ENCODE results near the gene ZFP91. TPM values are rescaled to one million over a fixed set of nuclear protein-coding genes. Genes with fewer than 3 reads are reported as not detected.

The ZFP91 gene
- polyA plus RNA-seq, 2 of the 4 experiments (the other 2 are of a cell fraction) = 48.5 to 66.9 TPM

GRCh38 chr11:58586998-58587397 is 8.1 kb downstream of the ZFP91 start:
- CTCF ChIA-PET = no interaction called here
- DNase-seq (ENCODE audit: low read depth in 1 of 2, low spot score in 1 of 2) = no peak
- ATAC-seq = no peak
- Histone ChIP-seq H3K4me2 (no peak overlapping the region), H3K4me3 (no peak overlapping the region), H3K9me3 (no peaks in the 10 kb centered on the region), H3K4me1 (peaks cover 30% of the 10 kb centered on the region; the same call in 2 of the 3 replicates), H3K27ac (no peak overlapping the region)
- FAIRE-seq = no peak
- WGBS (ENCODE audit: missing lambda C conversion rate) = 93% methylated on average over 2 of the region's 2 CpGs
- TF ChIP-seq, protein P1, sequence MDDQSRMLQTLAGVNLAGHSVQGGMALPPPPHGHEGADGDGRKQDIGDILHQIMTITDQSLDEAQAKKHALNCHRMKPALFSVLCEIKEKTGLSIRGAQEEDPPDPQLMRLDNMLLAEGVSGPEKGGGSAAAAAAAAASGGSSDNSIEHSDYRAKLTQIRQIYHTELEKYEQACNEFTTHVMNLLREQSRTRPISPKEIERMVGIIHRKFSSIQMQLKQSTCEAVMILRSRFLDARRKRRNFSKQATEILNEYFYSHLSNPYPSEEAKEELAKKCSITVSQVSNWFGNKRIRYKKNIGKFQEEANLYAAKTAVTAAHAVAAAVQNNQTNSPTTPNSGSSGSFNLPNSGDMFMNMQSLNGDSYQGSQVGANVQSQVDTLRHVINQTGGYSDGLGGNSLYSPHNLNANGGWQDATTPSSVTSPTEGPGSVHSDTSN (IDR thresholded peaks at IDR 0.05) = no peak
- TF ChIP-seq NFE2L2 (conservative IDR thresholded peaks at IDR 0.05; ENCODE audit: low read length) = no peak
- TF ChIP-seq BCL3 (IDR thresholded peaks at IDR 0.05) = no peak
- TF ChIP-seq HOXB13 (CRISPR knock-in tag; IDR thresholded peaks at IDR 0.05; ENCODE audit: low read depth) = no peak
- TF ChIP-seq MAFK (IDR thresholded peaks at IDR 0.05; ENCODE audit: partially characterized antibody) = no peak
- TF ChIP-seq, protein P2, sequence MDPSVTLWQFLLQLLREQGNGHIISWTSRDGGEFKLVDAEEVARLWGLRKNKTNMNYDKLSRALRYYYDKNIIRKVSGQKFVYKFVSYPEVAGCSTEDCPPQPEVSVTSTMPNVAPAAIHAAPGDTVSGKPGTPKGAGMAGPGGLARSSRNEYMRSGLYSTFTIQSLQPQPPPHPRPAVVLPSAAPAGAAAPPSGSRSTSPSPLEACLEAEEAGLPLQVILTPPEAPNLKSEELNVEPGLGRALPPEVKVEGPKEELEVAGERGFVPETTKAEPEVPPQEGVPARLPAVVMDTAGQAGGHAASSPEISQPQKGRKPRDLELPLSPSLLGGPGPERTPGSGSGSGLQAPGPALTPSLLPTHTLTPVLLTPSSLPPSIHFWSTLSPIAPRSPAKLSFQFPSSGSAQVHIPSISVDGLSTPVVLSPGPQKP (IDR thresholded peaks at IDR 0.05; ENCODE audit: low read depth, low read length) = no peak
- no peak for TF ChIP-seq EHF (CRISPR knock-in tag; IDR thresholded peaks at IDR 0.05)
- no peak for TF ChIP-seq CBX8 (IDR thresholded peaks at IDR 0.05)
- TF ChIP-seq PHF8 (IDR thresholded peaks at IDR 0.05; ENCODE audit: borderline replicate concordance, low read depth) = no peak
- no peak for TF ChIP-seq REST (IDR thresholded peaks at IDR 0.05)
- no peak for TF ChIP-seq SREBF2 (IDR thresholded peaks at IDR 0.05)
- TF ChIP-seq HOXA7 (CRISPR knock-in tag; IDR thresholded peaks at IDR 0.05) = no peak
- TF ChIP-seq CBX2 (IDR thresholded peaks at IDR 0.05; ENCODE audit: borderline replicate concordance, low read depth) = no peak
- no peak for TF ChIP-seq FOXS1 (CRISPR knock-in tag; IDR thresholded peaks at IDR 0.05)
- TF ChIP-seq FOSL2 (IDR thresholded peaks at IDR 0.05) = no peak
- TF ChIP-seq FOSL2 (CRISPR knock-in tag; IDR thresholded peaks at IDR 0.05) = no peak
- TF ChIP-seq CTCF (IDR thresholded peaks at IDR 0.05) = no peak
- POLR2A ChIA-PET = no interaction called here

- ChIA-PET POLR2A (interaction anchor here (0.6 kb wide), 1 partner anchor 13 kb away, joined by 4 read pairs; no protein-coding TSS in a partner anchor), CTCF (interaction anchor here (0.6 to 1.3 kb wide), 4 partner anchors 9 to 184 kb away, joined by 3 read pairs; no protein-coding TSS in a partner anchor)
- no peak for DNase-seq (ENCODE audit: low read depth in 1 of 2, low spot score in 1 of 2)
- no peak for ATAC-seq
- TF ChIP-seq RCOR1 (IDR thresholded peaks at IDR 0.05; ENCODE audit: low read depth, low read length) (no peak), EP300 (IDR thresholded peaks at IDR 0.05) (no peak), POLR2AphosphoS2 (conservative IDR thresholded peaks at IDR 0.05; ENCODE audit: low read length) (no peak), MAX (IDR thresholded peaks at IDR 0.05) (no peak), RAD21 (conservative IDR thresholded peaks at IDR 0.05 in 1 of 2, IDR thresholded peaks at IDR 0.05 in 1 of 2) (no peak), RFX5 (IDR thresholded peaks at IDR 0.05) (no peak), FOXS1 (CRISPR knock-in tag; IDR thresholded peaks at IDR 0.05) (no peak), ZC3H11A (IDR thresholded peaks at IDR 0.05) (no peak), KDM5A (IDR thresholded peaks at IDR 0.05) (no peak), NFE2L2 (conservative IDR thresholded peaks at IDR 0.05; ENCODE audit: low read length) (no peak), CBX2 (IDR thresholded peaks at IDR 0.05; ENCODE audit: borderline replicate concordance, low read depth) (no peak), TP53 (CRISPR knock-in tag; IDR thresholded peaks at IDR 0.05) (no peak), EHF (CRISPR knock-in tag; IDR thresholded peaks at IDR 0.05) (no peak), CHD4 (IDR thresholded peaks at IDR 0.05; ENCODE audit: borderline replicate concordance) (no peak), ZSCAN20 (CRISPR knock-in tag; IDR thresholded peaks at IDR 0.05) (no peak), MAFK (IDR thresholded peaks at IDR 0.05; ENCODE audit: partially characterized antibody) (no peak), BCL3 (IDR thresholded peaks at IDR 0.05) (no peak)
- H3K4me3 ChIP-seq = no peak overlapping the region
- no peaks in the 10 kb centered on the region for H3K9me3 ChIP-seq
- WGBS (ENCODE audit: missing lambda C conversion rate) = 94% methylated on average over 3 of the region's 3 CpGs
- no peak overlapping the region for H3K4me2 ChIP-seq
- H3K27ac ChIP-seq = no peak overlapping the region
- FAIRE-seq = no peak
- peaks cover 13% of the 10 kb centered on the region; the same call in 2 of the 3 replicates for H3K4me1 ChIP-seq
Observed at GRCh38 chr11:58591659-58592058, 12.8 kb downstream of the ZFP91 start.
